HepG2 (cell line): Measurements from ENCODE around the gene PPP1R18. TPM values are rescaled to one million over a fixed set of nuclear protein-coding genes. Genes with fewer than 3 reads are reported as not detected.

Source experiments
- ATAC-seq: fragments of 200-7000 bp; cut with Tn5 transposase; 3 replicates; pipeline ENCODE4 v1.9.1; 2020; ENCODE audit warnings: mild to moderate bottlenecking, moderate library complexity
- BruUV-seq: library from RNA; stranded (reverse); fragments of 400-500 nt; replicated peaks from 2 replicates; lab custom pipeline; 2021; lab: Mats Ljungman, UMichigan
- CTCF ChIA-PET: fragments of 300-600 bp; formaldehyde crosslinking; extraction: SDS; loops from one replicate; lab custom pipeline; 2021; ENCODE audit warnings: low total read pairs, inconsistent platforms, low intra/inter-chr PET ratio; lab: Yijun Ruan, JAX
- POLR2A ChIA-PET: fragments of 350-600 bp; sonication (Branson Sonifier 250); formaldehyde crosslinking; loops from one replicate; lab custom pipeline; 2020; ENCODE audit warnings: antibody characterized with exemption, inconsistent platforms; lab: Yijun Ruan, JAX
- DNase-seq: peaks from one replicate; pipeline ENCODE4 v3.0.0-alpha.2; 2015; ENCODE audit warnings: low spot score
- FAIRE-seq: peaks from 3 replicates; lab custom pipeline; 2011; peaks lifted over from hg19 to GRCh38; lab: Jason Lieb, UNC
- H2AFZ ChIP-seq: one replicate; pipeline ENCODE4 v1.6.1; 2011; ENCODE audit warnings: low read length, inconsistent platforms
- H3K27ac ChIP-seq: fragments of 300-600 bp; 3 replicates; pipeline ENCODE4 v1.8.0; 2011; ENCODE audit warnings: mixed run types, mild to moderate bottlenecking, mixed read lengths, low read length, inconsistent platforms; ENCODE audit not compliant: insufficient read depth; ENCODE audit errors: extremely low read length
- H3K27me3 ChIP-seq, 2 experiments: fragments of 200-600 bp in 1 of 2; 2 replicates in 1 of 2; 3 replicates in 1 of 2; pipeline versions ENCODE4 v1.6.0 to v1.8.0; 2011; ENCODE audit warnings: low read length in 2 of 2, mild to moderate bottlenecking in 2 of 2, moderate library complexity in 2 of 2, inconsistent platforms in 1 of 2; ENCODE audit not compliant: insufficient read depth in 2 of 2, control insufficient read depth in 1 of 2
- H3K36me3 ChIP-seq, 2 experiments: fragments of 200-600 bp in 1 of 2; replicated peaks in 1 of 2; 2 replicates in 1 of 2; 3 replicates in 1 of 2; pipeline versions ENCODE4 v1.5.1 to v1.8.0; 2011; ENCODE audit warnings: low read length in 2 of 2, inconsistent platforms in 1 of 2; ENCODE audit not compliant: insufficient read depth in 2 of 2, control insufficient read depth in 1 of 2
- H3K4me1 ChIP-seq: 2 replicates; pipeline ENCODE4 v1.5.1; 2012; ENCODE audit warnings: low read length, inconsistent platforms; ENCODE audit not compliant: insufficient read depth
- H3K4me2 ChIP-seq: 2 replicates; pipeline ENCODE4 v1.6.0; 2011; ENCODE audit warnings: low read depth, low read length, inconsistent platforms
- H3K4me3 ChIP-seq, 3 experiments: fragments of 200-600 bp in 1 of 3; sonication (generic), shearing (Covaris generic) in 1 of 3; replicated peaks in 1 of 3; 2 replicates each; pipeline ENCODE4 v1.5.1; 2011 to 2016; ENCODE audit warnings: low read length in 3 of 3, inconsistent platforms in 2 of 3, low read depth in 2 of 3, mild to moderate bottlenecking in 2 of 3, control low read depth in 1 of 3, mixed read lengths in 1 of 3; ENCODE audit not compliant: insufficient read depth in 1 of 3
- H3K79me2 ChIP-seq: one replicate; pipeline ENCODE4 v1.6.1; 2011; ENCODE audit warnings: low read length, inconsistent platforms; ENCODE audit not compliant: insufficient read depth
- H3K9ac ChIP-seq: 2 replicates; pipeline ENCODE4 v1.6.0; 2011; ENCODE audit warnings: mild to moderate bottlenecking, low read depth, low read length, inconsistent platforms; ENCODE audit not compliant: insufficient read depth
- H3K9me3 ChIP-seq: 2 replicates; pipeline ENCODE4 v1.5.1; 2012; ENCODE audit warnings: mild to moderate bottlenecking, low read length
- H4K20me1 ChIP-seq: 2 replicates; pipeline ENCODE4 v1.6.0; 2011; ENCODE audit warnings: inconsistent platforms, mild to moderate bottlenecking, low read length, moderate library complexity; ENCODE audit not compliant: insufficient read depth
- CBX1 ChIP-seq: IDR thresholded peaks from one replicate; pipeline ENCODE4 v1.6.1; 2016; ENCODE audit warnings: antibody characterized with exemption, low read depth
- FOXK2 ChIP-seq: fragments of 450-650 bp; IDR thresholded peaks from 2 replicates; pipeline ENCODE4 v1.6.1; 2016
- JUN ChIP-seq: sonication (generic); formaldehyde crosslinking; IDR thresholded peaks from 2 replicates; pipeline ENCODE4 v1.4.0; 2020; ENCODE audit warnings: mild to moderate bottlenecking, missing genetic modification reagents
- NONO ChIP-seq, 2 experiments: fragments of 450-650 bp in 1 of 2; sonication (generic) in 1 of 2; formaldehyde crosslinking in 1 of 2; IDR thresholded peaks in 1 of 2; conservative IDR thresholded peaks in 1 of 2; 2 replicates each; pipeline versions ENCODE4 v1.6.1 to v1.8.0; 2017 to 2022; ENCODE audit warnings: mild to moderate bottlenecking in 1 of 2, missing genetic modification reagents in 1 of 2, moderate library complexity in 1 of 2
- PCBP2 ChIP-seq: fragments of 200-400 bp; formaldehyde crosslinking; optimal IDR thresholded peaks from 2 replicates; pipeline ENCODE3; 2018; ENCODE audit warnings: low read length, low read depth; ENCODE audit not compliant: poor library complexity, severe bottlenecking
- PITX1 ChIP-seq: sonication (generic); formaldehyde crosslinking; IDR thresholded peaks from 2 replicates; pipeline ENCODE4 v1.5.1; 2020; ENCODE audit warnings: mild to moderate bottlenecking, missing genetic modification reagents
- POLR2AphosphoS5 ChIP-seq: IDR thresholded peaks from 2 replicates; pipeline ENCODE4 v1.6.1; 2012; ENCODE audit warnings: low read depth, low read length
- POLR2G ChIP-seq: fragments of 200-400 bp; formaldehyde crosslinking; IDR thresholded peaks from 2 replicates; pipeline ENCODE4 v1.6.1; 2018; ENCODE audit warnings: mild to moderate bottlenecking, low read depth, low read length, moderate library complexity
- RBM22 ChIP-seq: fragments of 200-400 bp; formaldehyde crosslinking; optimal IDR thresholded peaks from 2 replicates; pipeline ENCODE3; 2017; ENCODE audit warnings: mild to moderate bottlenecking, low read length, moderate library complexity
- RFXANK ChIP-seq: IDR thresholded peaks from 2 replicates; pipeline ENCODE4 v1.6.1; 2016
- SATB2 ChIP-seq: sonication (generic); formaldehyde crosslinking; IDR thresholded peaks from 2 replicates; pipeline ENCODE4 v1.5.0; 2020; ENCODE audit warnings: missing genetic modification reagents
- SNRNP70 ChIP-seq: fragments of 200-400 bp; formaldehyde crosslinking; IDR thresholded peaks from 2 replicates; pipeline ENCODE4 v1.6.1; 2017; ENCODE audit warnings: mild to moderate bottlenecking, low read depth, low read length, moderate library complexity
- SSRP1 ChIP-seq: IDR thresholded peaks from 2 replicates; pipeline ENCODE4 v1.6.1; 2016; ENCODE audit warnings: control low read depth
- THAP11 ChIP-seq: IDR thresholded peaks from 2 replicates; pipeline ENCODE4 v1.6.1; 2016; ENCODE audit warnings: missing biosample characterization, missing genetic modification reagents
- ZEB1 ChIP-seq: IDR thresholded peaks from 2 replicates; pipeline ENCODE4 v1.6.1; 2012; ENCODE audit warnings: mild to moderate bottlenecking, low read depth, inconsistent platforms; ENCODE audit not compliant: insufficient replicate concordance
- ZFP62 ChIP-seq: sonication (generic); formaldehyde crosslinking; IDR thresholded peaks from 2 replicates; pipeline ENCODE4 v1.4.0; 2020; ENCODE audit warnings: missing genetic modification reagents
- ZNF232 ChIP-seq: sonication (generic); formaldehyde crosslinking; IDR thresholded peaks from 2 replicates; pipeline ENCODE4 v1.4.0; 2020; ENCODE audit warnings: missing genetic modification reagents, borderline replicate concordance
- ZNF350 ChIP-seq: sonication (generic); formaldehyde crosslinking; IDR thresholded peaks from 2 replicates; pipeline ENCODE4 v1.4.0; 2020; ENCODE audit warnings: mild to moderate bottlenecking, low read depth, missing genetic modification reagents, borderline replicate concordance
- ZNF570 ChIP-seq: sonication (generic); formaldehyde crosslinking; IDR thresholded peaks from 2 replicates; pipeline ENCODE4 v1.4.0; 2020; ENCODE audit warnings: mild to moderate bottlenecking, missing genetic modification reagents, borderline replicate concordance
- ZNF614 ChIP-seq: IDR thresholded peaks from 2 replicates; pipeline ENCODE4 v1.6.1; 2018; ENCODE audit warnings: missing biosample characterization, missing genetic modification reagents, inconsistent platforms, borderline replicate concordance
- ZNF83 ChIP-seq: sonication (generic); formaldehyde crosslinking; IDR thresholded peaks from 2 replicates; pipeline ENCODE4 v1.4.0; 2020; ENCODE audit warnings: missing genetic modification reagents, mild to moderate bottlenecking, borderline replicate concordance
- WGBS: methylation state at CpG from one replicate; pipeline ENCODE4 v1.1.6; 2017; ENCODE audit warnings: low lambda C conversion rate; 5-methylcytosine and 5-hydroxymethylcytosine counted together
- in situ Hi-C: cut with HindIII; loops from 2 replicates; pipeline ENCODE4 v1.10.0; 2017; ENCODE audit warnings: low pct_unique_long_range_greater_than_20kb; ENCODE audit not compliant: extremely low pct_ligation_motif_present
- intact Hi-C: fragments of 100-400 bp; cut with micrococcal nuclease; formaldehyde crosslinking; loops from one replicate; pipeline ENCODE4 v1.10.0; 2022; ENCODE audit not compliant: unreplicated experiment
- polyA plus RNA-seq, 8 experiments: library from polyadenylated mRNA; depleted of rRNA in 3 of 8; stranded (reverse) in 7 of 8; unstranded in 1 of 8; fragments of >200 nt; fragmentation: Illumina TruSeq in 4 of 8; extraction: Trizol in 4 of 8; gene quantifications; 2 replicates each; pipeline versions ENCODE4 v1.2.1 to v1.2.3, GENCODE V29; 2011 to 2016; ENCODE audit warnings: low read depth in 4 of 8, missing spikeins in 1 of 8, mixed read lengths in 1 of 8; ENCODE audit not compliant: insufficient read depth in 1 of 8
- total RNA-seq, 5 experiments: library from RNA; depleted of rRNA; stranded (reverse); fragments of >200 nt; fragmentation: Illumina TruSeq; extraction: Trizol; gene quantifications; 2 replicates each; pipeline ENCODE4 v1.2.3, GENCODE V29; 2016; ENCODE audit warnings: low read depth in 1 of 5
- TF ChIP-seq, protein P1 (sequence below): IDR thresholded peaks from 2 replicates; pipeline ENCODE4 v1.6.1; 2018; ENCODE audit warnings: missing genetic modification reagents
- TF ChIP-seq, protein P2 (sequence below): sonication (generic); formaldehyde crosslinking; IDR thresholded peaks from 2 replicates; pipeline ENCODE4 v1.5.1; 2020; ENCODE audit warnings: mild to moderate bottlenecking, moderate library complexity, missing genetic modification reagents

Gene PPP1R18
- total and polyA plus RNA-seq, 2 of the 13 experiments (the other 11 are each of a cell fraction or from before 2014, with no cell fraction given), result 4.9 to 9.2 TPM

DNA sequence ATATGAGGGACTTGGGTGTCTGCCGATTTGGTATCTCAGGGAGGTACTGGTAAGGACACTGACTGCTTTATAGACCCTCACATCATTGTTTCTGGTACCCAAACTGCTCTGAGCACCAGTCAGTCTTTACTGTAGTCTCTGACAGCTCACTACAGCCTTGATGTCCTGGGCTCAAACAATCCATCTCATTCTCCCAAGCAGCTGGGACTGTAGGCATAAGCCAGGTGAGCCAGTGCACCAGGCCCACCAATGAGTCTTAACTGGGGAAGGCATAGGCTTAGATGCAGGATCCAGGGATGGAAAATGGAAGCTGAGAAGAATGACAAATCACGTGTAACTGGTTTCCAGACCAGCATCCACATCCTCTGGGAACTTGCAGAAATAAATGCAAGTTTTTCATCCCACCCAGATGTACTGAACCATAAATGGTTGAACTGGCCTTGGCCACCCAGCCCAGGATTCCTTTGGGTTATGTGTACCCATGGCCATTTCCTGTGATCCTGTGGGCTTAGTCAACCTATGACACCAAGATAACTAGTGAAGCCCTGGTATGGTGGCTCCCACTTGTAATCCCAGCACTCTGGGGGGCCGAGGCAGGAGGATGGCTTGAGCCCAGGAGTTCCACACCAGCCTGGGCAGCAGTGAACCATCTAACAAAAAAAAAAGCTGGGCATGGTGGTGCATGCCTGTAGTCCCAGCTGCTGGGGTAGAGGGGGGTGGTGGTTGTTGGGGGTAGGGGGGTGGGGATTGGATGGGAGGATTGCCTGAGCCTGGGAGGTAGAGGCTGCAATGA lies 39.5 kb upstream of the PPP1R18 start:
- WGBS, result 91% methylated on average over 3 of the region's 3 CpGs
- Histone ChIP-seq H3K27me3 (no peaks in the 10 kb centered on the region; a peak in 1 of 5 replicates), H3K9ac (no peak overlapping the region), H3K9me3 (no peaks in the 10 kb centered on the region), H3K4me2 (no peak overlapping the region), H3K27ac (peak overlapping the region; percentile 2), H3K79me2 (peaks cover 29% of the 10 kb centered on the region), H3K36me3 (peaks cover 27 to 64% of the 10 kb centered on the region in 2 experiments), H2AFZ (no peak overlapping the region), H3K4me3 (no peak overlapping the region), H4K20me1 (peaks cover 44% of the 10 kb centered on the region), H3K4me1 (peaks cover 56% of the 10 kb centered on the region)
- BruUV-seq, result no TSS peak
- intact Hi-C loops, result no loop called here
- in situ Hi-C loops, result loop anchor here (10.0 kb wide), 1 partner anchor 241 kb away; the partner anchor contains the start of gene HLA-E
- ChIA-PET CTCF (interaction anchor here (1.3 kb wide), 1 partner anchor 43 kb away, joined by 3 read pairs; no protein-coding TSS in a partner anchor), POLR2A (interaction anchor here (0.5 to 2.5 kb wide), 7 partner anchors 9 to 180 kb away, joined by 3 to 9 read pairs (median 4); partner anchors contain the start of genes FLOT1 and MDC1)
- peak; percentile 59 for FAIRE-seq
- ATAC-seq, result peak; percentile 9
- no peak for DNase-seq
- TF ChIP-seq ZNF570 (no peak), SATB2 (no peak), THAP11 (CRISPR knock-in tag) (0 out of 2 replicates have a peak, but pooled peaks have one; percentile 7), PCBP2 (no peak), POLR2G (peak; percentile 84), NONO (IDR thresholded peaks at IDR 0.05) (no peak), NONO (CRISPR knock-in tag; conservative IDR thresholded peaks at IDR 0.05) (peak; percentile 32; the same call in 1 of the 2 replicates), CBX1 (no peak), ZEB1 (peak; percentile 27), RFXANK (CRISPR knock-in tag) (peak; percentile 35; the same call in 1 of the 2 replicates), FOXK2 (no peak), SSRP1 (peak; percentile 53; the same call in 1 of the 2 replicates), SNRNP70 (no peak), ZNF232 (CRISPR knock-in tag) (peak; percentile 70), PITX1 (CRISPR knock-in tag) (no peak), JUN (CRISPR knock-in tag) (0 out of 2 replicates have a peak, but pooled peaks have one; percentile 36), ZFP62 (no peak), ZNF83 (CRISPR knock-in tag) (no peak), ZNF350 (CRISPR knock-in tag) (0 out of 2 replicates have a peak, but pooled peaks have one; percentile 26), RBM22 (peak; percentile 100), ZNF614 (CRISPR knock-in tag) (no peak), POLR2AphosphoS5 (peak; percentile 82)
- TF ChIP-seq, protein P1, sequence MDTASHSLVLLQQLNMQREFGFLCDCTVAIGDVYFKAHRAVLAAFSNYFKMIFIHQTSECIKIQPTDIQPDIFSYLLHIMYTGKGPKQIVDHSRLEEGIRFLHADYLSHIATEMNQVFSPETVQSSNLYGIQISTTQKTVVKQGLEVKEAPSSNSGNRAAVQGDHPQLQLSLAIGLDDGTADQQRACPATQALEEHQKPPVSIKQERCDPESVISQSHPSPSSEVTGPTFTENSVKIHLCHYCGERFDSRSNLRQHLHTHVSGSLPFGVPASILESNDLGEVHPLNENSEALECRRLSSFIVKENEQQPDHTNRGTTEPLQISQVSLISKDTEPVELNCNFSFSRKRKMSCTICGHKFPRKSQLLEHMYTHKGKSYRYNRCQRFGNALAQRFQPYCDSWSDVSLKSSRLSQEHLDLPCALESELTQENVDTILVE (CRISPR knock-in tag), result no peak
- TF ChIP-seq, protein P2, sequence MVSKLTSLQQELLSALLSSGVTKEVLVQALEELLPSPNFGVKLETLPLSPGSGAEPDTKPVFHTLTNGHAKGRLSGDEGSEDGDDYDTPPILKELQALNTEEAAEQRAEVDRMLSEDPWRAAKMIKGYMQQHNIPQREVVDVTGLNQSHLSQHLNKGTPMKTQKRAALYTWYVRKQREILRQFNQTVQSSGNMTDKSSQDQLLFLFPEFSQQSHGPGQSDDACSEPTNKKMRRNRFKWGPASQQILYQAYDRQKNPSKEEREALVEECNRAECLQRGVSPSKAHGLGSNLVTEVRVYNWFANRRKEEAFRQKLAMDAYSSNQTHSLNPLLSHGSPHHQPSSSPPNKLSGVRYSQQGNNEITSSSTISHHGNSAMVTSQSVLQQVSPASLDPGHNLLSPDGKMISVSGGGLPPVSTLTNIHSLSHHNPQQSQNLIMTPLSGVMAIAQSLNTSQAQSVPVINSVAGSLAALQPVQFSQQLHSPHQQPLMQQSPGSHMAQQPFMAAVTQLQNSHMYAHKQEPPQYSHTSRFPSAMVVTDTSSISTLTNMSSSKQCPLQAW (CRISPR knock-in tag), result no peak
